Suppressor macrophage treated with lipopolysaccharide for 1 hour (primary cell): Measurements from ENCODE around the gene ADGRD1.
"Not testable (repeated sequence)": the region's sequence is repeated elsewhere in the genome, so short reads cannot be mapped to it uniquely, and the experiment has no call there.

Experiments used
- DNase-seq, 3 donors: peaks; one replicate each; pipeline ENCODE4 v3.0.0-alpha.2; 2020 to 2022

The ADGRD1 gene

DNA sequence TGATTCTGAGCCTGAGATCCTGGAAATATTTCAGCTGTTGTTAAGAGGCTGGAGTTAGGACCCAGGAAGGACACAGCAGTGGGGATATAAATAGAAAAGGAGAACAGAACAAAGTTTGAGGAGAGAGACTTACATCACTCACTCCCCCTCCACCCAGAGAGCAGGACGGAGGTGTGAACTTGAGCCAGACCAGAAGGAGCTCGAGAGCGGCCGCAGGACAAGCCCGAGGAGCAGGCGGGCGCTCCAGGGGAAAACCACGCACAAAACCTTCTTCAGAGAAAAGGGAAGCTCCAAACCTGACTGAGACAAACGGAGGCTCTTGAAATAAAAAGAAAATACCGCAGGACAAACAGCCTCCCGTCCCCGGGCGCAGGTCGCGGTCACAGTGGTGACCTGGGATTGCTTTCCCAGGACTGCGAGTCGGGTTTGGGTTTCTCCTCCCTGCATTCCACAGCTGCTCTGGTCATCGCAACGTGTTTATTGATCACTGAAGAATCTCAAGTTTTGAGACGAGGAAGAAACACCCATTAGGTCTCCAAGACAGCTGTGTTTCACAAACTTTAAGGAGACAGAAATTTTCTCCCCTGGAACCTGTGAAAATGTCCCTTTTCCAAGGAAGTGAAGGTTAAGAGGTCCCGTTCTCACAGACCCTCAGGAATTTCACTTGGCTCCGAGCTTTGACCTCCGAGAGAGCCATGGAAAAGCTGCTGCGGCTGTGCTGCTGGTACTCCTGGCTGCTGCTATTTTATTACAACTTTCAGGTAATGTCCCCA lies at the start of gene ADGRD1:
Gene ADGRD1 (plus strand): TSS at position 137 of the 773 bp plus-strand sequence. CDS start 559 bp downstream, at position 696.
- DNase-seq = peak; percentile 73 to 77 (median 77)

DNA sequence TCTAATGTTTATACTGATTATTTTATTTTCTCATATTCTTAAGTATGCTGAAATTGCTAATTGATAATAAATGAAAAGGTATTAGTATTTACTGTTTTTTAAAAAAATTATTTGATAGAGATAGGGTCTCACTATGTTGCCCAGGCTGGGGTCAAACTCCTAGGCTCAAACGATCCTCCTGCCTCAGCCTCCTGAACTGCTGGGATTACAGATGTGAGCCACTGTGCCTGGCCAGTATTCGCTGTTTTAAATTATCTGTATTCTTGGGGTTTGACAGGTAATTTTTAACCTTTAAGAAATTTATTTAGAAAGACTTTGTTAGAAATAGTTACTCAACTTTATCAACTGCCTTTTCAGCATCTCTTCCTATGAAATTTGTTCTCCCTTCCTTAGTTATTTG lies 49.6 kb upstream of the ADGRD1 start:
- no peak for DNase-seq

DNA sequence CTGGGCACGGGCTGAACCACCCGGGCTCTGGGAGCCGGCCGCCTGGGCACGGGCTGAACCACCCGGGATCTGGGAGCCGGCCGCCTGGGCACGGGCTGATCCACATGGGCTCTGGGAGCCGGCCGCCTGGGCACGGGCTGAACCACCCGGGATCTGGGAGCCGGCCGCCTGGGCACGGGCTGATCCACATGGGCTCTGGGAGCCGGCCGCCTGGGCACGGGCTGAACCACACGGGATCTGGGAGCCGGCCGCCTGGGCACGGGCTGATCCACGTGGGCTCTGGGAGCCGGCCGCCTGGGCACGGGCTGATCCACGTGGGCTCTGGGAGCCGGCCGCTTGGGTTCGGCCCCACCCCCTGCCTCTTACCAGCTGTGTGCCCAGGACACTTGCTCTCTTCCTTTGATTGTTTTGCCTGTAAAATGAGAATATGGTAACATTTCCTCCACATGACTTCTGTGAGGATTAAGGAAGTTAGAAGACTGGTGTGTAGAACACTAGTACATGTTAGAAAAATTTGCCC lies 48.7 kb upstream of the ADGRD1 start:
- not testable (repeated sequence) for DNase-seq

DNA sequence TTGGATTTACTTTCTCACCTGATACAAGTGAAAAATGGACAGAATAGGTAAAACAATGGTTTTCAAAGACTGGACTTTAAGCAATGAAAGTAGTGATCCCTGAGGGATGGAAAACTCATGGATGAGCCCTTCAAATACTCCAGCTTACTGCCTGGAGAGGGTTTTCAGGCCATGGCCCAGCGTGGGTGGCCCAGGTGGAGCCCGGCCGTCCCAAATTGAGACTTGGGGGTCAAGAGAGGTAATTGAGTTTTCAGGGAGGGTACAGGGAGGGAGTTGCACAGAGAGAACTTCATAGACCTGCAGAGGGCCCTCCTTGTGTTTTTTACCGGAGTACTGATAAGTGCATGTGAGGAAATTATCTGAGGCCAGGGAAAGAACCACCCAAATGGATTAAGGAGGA lies 44.6 kb upstream of the ADGRD1 start:
- no peak for DNase-seq

DNA sequence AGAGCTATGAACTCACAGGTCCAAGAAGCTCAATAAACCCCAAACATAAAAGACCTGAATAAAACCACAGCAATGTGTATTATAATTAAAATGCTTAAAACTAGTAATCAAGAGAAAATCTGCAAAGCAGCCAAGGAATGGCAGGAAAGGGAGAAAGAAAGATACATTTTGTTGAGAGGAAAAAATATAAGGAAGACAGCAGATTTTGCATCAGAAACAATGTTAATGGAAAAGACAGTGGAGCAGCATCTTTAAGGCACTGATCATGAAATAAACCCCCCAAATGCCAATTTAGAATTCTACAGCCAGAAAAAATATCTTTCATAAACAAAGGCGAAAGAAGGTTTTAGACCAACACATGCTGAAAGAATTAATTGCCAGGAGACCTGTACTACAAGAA lies 42.5 kb upstream of the ADGRD1 start:
- DNase-seq = no peak

DNA sequence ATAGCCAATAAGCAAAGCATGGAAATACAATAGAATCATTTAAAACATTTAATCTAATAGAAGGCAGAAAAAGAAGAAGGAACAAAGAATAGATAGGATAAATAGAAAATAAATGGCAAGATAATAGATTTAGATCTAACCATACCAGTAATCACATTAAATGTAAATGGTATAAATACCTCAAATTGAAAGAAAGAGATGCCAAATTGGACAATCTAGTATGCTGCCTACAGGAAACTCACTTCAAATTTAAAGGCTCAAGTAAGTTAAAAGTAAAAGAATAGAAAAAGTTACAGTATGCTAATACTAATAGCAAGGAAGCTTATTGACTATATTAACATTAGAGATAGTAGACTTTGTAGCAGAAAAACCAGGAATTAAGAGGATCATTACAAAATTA lies 41.8 kb upstream of the ADGRD1 start:
- DNase-seq = no peak

DNA sequence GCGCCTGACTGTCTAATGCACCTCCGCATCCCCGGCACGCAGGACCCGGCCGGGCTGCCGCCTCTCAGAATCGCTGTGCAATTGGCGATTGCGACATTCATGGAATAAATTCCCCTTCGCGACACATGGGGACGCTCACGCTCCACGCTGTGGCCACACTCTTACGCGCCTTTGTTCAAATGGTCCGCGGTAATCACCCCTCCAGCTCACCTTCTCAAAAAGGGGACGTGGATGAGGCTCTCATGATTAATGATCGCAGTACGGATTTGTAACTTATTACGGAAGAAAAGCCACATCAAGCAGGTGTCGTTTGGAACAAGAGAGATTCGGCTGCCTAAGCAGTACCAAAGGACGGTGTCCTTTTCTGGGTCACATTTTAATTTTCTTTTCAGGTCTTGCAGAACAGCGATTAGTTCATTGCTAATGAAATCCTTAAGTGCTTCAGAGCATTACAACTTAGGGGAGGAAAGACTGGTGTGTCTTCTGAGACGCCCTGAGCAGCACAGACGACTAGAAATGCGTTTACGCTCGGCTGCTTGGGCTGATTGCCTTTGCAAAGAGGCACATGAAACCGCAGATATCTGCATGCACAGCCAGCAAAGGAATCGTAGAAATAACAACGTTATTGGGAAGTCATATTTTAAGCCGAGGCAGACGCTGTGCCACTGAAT lies 37.3 kb upstream of the ADGRD1 start:
- DNase-seq = peak; percentile 76 to 88 (median 81)

DNA sequence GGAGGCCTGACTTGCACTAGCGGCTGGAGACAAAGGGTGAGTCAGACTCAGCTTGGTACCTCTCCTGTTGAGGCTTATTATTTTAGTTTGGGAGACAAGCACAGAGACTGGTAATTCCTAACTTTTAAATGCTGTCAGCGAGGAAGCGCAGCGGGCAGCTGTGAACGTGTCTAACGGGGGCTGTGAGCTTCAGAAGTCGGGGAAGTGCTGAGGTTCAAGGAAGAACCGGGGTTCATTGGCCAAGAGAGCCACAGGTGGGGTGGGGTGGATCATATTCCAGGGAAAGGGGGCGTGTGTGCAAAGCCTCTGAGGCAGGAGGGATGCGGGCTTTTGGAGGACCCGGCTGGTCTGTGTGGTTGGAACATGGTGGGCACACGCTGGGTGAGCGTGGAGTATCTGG lies 36.1 kb upstream of the ADGRD1 start:
- DNase-seq = no peak

DNA sequence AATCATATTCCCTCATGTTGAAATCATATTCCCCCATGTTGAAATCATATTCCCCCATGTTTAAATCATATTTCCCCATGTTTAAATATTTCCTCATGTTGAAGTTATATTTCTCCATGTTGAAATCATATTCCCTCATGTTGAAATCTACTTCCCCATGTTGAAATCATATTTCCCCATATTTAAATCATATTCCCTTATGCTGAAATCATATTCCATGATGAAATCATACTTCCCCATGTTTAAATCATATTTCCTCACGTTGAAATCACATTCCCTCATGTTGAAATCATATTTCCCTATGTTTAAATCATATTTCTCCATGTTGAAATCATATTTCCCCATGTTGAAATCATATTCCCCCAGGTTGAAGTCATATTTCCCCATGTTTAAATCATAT lies 34.6 kb upstream of the ADGRD1 start:
- peak; percentile 6 to 64 (median 63) for DNase-seq

DNA sequence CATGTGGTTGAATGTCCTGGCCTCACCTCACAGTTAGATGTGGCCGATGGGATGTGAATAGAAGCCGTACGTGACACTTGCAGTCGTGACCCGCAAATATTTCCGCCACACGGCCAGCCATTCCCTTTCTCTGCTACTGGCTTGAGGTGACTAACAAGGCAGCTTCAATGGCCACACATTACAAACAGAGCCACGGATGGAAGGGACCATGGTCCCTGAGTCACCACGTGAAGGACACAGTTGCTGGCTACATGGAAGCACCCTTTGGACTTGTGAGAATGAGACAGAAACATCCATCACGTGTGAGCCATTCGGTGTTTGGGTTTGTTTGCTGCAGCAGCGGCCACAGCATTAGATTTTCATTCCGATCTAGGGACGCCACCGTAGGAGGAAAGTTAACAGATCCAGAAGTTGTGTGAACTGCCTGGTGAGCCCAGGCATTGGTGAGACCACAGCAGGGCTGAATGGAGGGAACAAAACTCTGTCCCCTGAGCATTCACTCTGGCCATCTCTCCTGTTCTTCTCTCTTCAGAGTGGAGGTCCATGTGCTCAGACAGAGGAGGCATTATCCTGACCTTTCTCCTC lies 33.5 kb upstream of the ADGRD1 start:
- DNase-seq = no peak

DNA sequence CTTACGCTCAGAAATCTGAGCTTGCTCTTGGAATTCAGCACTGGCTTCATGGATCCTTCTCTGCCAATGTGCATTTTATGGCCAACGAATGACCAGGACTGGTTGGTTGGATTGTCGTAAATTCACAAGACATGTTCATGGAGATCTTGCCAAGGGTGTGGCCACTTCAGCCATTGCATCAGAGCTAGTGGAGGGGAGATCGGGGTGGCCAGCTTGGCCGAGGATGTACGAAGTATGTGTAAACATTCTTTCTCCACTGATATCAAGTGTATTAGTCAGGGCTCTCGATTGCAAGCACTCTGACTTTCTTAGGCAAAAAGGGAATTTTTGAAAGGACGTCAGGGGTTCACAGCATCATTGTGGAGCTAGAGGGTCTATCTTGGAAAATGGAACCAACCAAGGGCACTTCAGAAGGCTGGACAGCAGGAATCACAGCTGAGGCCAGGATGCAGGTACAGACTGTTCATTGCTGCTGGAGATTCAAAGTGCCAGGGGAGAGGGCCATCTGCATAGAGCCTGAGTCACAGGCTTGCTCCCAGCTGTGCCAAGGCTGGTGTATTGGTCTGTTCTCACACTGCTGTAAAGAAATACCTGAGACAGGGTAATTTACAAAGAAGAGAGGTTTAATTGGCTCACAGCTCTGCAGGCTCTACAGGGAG lies 32.9 kb upstream of the ADGRD1 start:
- DNase-seq = no peak

DNA sequence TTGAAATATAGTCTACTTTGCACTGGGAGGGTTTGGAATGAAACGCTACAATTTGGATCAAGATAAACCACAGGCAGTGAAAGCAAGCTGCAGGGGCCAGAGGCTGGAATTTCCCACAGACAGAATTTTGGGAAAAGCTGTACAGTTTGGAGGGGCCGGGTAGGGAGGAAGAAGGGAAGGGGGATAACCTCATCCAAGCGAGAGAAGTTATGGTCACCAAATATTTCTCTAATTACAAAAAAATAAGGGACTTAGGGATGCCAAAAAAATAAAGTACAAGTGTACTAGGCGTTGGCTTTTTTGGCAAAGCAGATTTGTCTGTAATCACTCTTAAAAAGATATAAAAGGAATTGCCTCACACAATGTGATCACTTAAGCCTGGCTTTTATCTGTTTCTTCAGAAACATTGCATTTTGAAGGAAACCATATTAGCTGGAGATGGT lies 31.2 kb upstream of the ADGRD1 start:
- DNase-seq = no peak

DNA sequence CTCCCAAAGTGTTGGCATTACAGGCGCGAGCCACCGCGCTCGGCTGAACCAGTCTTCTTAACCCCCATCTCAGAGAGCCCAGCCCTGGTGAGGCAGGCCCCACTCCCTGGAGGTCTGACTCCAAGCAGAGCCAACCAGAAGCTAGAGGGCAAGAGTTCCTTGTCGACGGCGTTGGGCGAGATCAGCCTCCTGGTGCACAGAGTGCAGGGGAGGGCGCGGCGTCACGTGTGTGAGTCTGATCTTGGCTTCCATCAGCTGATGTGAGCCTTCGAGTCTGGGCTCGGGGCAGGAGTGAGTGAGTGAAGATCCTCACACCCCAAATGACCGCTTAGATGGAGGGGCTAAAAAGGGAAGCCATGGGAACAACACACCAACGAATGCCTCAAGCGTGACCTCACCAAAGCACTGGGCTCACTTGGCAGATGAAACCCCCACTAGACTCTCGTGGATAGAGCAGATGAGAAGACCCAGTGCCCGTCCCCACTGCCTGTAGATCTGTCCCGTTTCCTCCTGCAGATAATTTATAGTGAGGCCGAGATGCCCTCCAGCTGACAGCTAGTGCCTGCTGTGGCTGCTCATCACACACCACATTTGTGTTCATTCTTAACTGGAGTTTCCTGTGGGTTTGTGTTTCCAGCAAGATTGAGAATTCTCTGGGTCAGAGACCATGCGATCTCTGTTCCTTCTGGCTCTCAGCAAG lies 28.6 kb upstream of the ADGRD1 start:
- no peak for DNase-seq

DNA sequence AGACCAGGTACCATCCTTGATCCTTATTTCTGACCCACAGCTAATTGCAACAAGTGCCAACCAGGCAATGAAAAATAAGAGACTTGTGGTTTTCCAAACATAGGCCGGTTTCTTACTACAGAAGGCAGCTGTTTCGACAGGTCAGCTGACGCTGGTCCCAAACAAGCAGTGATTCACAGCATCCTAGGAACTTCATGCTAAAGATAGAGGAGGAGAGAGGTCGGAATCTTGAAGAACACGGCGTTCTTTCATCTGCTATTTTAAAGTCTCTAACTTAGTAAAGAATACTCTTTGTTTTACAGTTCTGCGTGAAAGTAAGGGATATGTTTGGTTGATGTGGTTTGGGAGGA lies 28.1 kb upstream of the ADGRD1 start:
- DNase-seq = no peak

DNA sequence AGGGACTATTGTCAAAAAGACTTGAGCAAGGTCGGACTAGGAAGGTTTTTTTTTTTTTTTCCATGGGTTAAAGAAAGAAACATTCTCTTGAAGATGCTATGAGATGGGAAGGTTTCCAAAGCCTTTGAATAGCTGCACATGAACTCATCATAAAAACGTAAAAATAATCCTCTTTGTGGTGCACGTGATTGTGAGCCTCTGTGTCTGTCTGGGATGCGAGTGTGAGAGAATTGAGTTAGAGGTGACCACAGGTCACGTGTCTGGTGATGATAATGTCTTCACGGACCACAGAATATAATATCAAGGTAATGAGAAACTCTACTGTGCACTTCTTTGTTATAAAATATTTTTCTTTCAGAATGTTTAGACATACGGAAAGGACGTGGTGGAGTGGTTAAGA lies 24.3 kb upstream of the ADGRD1 start:
- no peak for DNase-seq

DNA sequence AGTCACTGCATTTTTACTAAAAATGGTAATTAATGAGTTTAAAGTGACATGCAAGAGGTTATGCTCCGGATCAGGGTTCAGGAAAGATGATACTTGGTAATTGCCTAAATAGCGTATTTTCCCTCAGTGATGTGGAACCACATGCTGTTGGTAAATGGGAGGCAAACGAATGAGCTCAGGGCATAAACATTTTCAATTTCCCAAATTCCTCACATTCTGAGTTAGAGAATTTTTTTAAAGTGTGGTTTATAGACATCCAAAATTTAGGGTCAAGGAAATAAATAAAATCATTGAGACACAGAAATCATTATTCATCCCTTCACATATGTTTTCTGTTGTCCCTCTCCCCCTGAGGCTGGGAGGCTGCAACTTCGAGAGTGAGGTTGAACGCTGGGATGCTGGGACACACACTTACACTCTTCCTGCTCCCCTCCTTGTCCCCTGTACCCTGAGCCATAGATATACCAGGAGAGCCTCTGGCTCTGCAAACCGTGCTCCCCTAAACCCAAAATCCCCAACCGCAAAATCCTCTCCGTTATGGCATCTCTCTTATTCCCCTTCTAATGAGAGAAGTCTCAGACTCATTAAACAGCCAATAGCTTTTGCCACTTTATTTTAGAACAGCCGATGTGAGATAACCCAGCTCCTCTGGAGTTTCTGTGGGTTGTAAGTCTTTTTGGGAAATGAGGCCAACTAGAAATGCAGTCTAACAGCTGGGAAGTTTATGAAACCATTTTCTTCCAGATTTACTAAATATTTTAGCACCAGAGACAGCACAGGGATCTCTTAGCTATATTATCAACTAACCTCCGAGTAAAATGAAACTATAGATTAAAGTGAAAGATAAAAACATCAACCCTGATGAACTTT lies 21.4 kb upstream of the ADGRD1 start:
- no peak for DNase-seq

DNA sequence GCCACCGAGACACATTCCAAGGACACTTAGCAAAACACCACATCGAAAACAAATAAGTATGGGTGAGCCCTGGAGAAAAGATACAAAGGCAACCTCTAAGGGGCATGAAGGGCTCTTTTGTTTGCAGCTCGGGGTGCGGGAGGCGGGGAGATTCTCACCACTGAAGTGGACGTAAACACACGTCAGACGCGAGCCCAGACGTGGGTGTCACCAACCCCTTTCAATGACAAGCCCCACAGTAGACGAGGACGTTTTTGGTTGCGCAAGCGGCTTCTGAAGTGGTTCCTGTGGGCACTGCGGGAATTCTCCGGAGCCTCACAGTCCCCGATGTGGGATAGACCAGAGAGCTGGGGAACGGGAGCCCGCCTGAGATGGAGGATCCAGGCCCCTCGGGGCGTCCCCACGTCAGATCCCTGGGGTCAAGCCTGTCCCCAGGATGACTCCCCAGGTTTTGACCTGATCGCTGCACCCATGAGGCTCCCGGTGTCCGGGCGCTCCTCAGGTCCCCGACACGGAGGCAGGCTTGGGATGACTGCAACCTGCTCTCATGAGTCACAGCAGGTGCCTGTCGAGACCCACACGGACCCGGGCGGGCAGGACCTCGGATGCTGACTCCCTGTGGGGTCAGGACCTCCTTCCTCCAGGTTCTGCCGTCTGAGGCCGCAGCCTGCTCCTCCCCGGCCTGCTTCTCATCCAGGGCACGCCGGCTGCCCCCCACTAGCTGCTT lies 20.3 kb upstream of the ADGRD1 start:
- peak in 2 of 3 donors; percentile 4 to 17 for DNase-seq

DNA sequence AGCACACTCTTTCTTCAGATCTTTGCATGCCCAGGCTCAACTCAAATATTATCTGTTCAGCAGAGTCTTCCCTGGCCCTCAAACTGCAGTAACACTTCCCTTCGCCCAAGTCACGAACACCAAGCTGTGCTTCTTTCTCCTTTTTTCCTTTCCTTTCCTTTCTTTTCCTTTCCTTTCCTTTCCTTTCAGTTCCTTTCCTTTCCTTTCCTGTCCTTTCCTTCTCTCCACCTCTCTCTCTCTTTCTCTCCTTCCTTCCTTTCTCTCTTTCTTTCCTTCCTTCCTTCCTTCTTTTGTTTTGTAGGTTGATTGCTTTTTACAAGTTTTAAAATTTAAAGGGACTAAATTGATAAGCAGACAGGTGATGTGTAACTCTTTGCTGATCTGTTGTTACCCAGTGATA lies 19.0 kb upstream of the ADGRD1 start:
- no peak for DNase-seq

DNA sequence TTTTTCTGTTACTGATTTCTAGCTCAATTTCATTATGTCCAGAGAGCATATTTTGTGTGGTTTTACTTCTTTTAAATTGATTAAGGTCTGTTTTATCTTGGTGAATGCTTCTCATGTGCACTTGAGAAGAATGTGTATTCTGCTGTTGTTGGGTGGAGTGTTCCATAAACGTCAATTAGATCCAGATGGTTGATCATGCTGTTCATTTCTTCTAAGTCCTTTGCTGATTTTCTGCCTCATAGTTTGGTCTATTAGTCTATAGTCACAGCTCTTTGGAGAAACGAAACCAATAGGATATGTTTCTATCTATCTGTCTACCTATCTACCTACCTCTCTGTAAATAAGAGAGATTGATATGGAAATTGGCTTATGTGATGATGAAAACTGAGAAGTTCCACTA lies 17.1 kb upstream of the ADGRD1 start:
- DNase-seq = no peak

DNA sequence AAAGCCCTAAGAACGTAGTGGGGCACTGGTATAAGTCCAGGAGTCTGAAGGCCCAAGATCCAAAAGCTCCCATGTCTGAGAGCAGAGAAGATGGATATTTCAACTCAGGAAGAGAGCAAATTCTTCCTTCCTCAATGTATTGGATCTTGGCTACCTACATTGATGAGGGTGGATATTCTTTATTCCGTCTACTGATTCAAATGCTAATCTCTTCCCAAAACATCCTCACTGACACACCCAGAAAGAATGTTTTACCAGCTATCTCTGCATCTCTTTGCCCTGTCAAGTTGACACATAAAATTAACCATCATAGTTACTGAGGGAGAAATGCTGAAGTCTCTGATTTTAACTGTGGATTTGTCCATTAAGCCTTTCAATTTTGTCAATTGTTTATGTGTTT lies 16.6 kb upstream of the ADGRD1 start:
- DNase-seq = no peak

DNA sequence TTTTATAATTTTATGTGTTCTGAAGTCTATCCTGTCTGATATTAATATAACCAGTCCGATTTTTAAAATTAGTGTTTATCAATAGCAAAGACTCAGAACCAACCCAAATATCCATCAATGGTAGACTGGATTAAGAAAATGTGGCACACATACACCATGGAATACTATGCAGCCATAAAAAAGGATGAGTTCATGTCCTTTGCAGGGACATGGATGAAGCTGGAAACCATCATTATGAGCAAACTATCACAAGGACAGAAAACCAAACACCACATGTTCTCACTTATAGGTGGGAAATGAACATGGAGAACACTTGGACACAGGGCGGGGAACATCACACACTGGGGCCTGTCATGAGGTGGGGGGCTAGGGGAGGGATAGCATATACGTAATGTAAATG lies 16.2 kb upstream of the ADGRD1 start:
- DNase-seq = not testable (repeated sequence)
